ENCODE results near the gene KCP. TPM values are rescaled to one million over a fixed set of nuclear protein-coding genes. Genes with fewer than 3 reads are reported as not detected.

KCP gene
- polyA plus RNA-seq, 3 donors = 15.0 to 32.4 (median 21.4) TPM

DNA sequence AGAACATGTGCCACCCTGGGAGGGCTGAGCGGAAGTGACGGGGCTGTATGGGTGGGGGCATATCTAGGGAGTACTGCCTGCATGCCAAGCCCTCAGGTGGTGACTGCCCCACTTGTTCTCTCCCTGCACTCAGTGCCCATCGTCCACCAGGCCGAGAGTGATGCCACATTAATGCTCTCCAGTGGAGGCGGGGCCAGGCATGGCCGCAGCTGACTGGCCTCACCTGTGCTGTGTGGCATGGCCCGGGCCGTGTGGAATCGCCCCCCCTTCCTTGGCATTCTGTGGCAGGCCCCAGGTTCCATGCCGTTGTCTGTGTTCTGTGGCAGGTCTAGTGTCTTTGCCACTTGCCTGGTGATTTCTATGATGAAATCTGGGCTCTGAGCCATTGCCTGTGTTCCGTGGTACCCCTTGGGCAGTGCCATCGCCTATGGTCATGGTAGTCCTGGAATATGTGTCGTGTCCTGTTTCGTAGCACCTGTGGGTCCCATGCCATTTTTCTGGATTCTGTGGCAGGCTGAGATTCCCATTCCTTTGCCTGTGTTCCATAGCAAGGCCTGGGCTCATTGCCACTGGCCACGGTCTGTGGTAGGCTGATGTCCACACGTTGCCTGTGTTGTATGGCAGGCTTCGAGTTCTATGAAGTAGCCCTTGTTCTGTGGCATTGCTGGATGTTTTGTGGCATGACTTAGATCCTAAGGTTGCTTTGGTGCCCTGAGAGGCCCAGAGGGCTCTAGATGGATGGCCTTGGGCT lies 71.4 kb downstream of the KCP start:
- no peak for DNase-seq (ENCODE audit: extremely low read depth in 1 of 11, low read depth in 9 of 11, low spot score in 4 of 11)

DNA sequence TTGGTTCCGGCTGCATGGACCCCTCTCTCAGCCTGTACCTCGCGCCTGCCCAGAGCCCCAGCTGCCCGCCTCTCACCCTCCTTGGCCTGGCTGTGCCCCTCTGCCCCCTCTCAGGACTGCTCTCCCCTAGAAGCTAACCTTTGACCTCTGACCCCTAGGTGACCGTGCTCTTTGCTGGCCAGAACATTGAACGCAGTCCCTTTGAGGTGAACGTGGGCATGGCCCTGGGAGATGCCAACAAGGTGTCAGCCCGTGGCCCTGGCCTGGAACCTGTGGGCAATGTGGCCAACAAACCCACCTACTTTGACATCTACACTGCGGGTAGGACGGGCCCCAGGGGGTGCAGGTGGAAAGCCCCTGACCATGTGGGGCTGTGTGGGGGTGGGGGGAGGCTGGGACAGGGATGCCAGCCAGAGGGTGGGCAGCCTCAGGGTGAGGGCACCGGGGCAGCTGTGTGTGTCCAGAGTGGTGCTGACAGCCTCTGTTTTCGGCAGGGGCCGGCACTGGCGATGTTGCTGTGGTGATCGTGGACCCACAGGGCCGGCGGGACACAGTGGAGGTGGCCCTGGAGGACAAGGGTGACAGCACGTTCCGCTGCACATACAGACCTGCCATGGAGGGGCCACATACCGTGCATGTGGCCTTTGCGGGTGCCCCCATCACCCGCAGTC lies 72.3 kb downstream of the KCP start:
- DNase-seq (ENCODE audit: extremely low read depth in 1 of 11, low read depth in 9 of 11, low spot score in 4 of 11) = no peak

DNA sequence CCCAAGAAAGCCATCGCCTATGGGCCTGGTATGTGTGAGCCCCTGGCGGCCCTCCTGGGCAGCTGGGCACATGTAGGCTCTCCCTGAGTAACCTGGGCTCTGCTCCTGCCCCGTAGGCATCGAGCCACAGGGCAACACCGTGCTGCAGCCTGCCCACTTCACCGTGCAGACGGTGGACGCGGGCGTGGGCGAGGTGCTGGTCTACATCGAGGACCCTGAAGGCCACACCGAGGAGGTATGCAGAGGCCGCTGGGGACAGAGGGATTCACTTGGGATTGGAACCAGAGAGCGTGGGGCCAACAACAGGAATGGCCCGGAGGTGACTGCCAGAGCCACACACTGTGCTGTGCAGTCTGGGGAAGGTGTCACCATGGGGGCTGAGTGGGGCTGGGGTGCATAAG lies 73.0 kb downstream of the KCP start:
- DNase-seq (ENCODE audit: extremely low read depth in 1 of 11, low read depth in 9 of 11, low spot score in 4 of 11) = no peak

DNA sequence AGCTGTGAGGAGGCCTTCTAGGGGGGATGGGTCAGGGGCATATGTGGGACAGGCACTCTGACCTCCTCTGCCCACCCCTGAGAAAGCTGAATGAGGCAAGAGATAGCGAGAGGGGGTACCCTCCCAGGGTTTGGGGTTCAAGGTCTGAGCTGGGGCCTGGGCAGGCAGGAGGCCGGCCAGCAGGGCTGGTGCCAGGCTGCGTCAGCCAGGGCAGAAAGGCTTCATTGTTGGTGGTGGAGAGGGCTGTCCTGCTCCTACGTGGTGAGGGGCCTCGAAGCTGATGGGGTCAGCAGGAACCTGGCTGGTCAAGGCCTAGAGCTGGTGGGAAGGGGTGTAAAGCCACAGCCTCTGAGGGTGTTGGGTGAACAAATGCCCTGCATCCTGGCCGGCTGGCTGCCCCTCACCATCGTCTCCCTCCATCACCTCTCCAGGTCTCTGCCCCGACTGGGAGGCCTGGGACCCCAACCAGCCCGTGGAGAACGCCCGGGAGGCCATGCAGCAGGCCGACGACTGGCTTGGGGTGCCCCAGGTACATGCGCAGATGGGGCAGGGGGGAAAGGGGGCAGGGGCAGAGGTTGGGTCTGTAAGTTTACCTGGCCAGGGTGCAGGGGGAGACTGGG lies 73.7 kb downstream of the KCP start:
- no peak for DNase-seq (ENCODE audit: extremely low read depth in 1 of 11, low read depth in 9 of 11, low spot score in 4 of 11)

DNA sequence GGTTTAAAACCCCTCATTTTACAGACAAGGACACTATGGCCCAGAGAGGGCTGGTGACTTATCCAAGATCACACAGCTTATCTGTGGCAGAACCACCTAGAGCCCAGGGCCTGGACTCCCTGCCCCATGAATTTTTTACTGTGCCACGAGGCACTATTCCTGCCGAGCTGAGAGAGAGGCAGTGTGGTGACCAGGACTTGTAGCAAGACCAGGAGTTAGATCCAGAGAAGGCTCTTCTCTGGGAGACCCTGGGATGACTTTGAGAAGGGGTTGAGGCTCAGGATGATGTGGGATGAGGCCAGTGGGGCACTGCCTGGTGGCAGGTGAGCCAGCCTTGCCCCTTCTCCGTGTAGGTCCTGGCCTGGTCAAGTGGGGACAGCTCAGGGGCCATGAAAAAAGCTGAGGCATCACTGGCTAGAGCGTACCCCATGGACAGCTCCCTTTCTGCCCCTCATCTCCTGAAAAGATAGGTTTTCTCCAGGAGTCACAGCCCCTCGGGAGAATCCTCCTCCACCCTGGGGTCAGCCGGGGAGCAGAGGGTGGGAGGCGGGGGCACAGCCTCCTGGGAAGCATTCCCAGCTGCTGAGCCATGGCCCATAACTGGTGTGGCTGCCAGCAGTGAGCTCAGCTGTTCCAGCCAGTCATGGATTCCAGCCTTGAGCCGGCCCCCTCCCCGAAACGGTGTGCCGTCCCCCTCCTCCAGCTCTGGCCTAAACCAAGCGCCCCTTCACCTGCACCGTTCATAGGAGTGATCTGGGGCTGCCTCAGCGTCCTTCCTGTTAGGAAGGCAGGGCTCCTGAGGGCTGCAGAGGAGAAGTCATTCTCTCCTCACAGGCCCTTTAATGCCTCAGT lies 74.5 kb downstream of the KCP start:
- DNase-seq (ENCODE audit: extremely low read depth in 1 of 11, low read depth in 9 of 11, low spot score in 4 of 11) = no peak

DNA sequence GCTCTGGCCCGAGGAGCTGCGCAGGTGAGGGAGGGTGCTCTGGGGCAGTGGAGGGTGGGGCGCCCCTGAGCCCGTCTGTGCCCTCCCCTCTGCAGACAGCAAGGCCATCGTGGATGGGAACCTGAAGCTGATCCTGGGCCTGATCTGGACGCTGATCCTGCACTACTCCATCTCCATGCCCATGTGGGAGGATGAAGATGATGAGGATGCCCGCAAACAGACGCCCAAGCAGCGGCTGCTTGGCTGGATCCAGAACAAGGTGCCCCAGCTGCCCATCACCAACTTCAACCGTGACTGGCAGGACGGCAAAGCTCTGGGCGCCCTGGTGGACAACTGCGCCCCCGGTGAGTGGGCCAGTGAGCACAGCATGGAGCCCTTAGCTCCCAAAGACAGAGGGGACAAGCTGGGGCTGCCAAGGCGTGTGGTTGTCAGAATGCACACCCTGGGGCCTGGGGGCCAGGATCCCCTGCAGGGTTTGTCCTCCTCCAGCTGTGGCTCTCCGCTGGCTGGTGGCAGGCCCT lies 75.2 kb downstream of the KCP start:
- no peak for DNase-seq (ENCODE audit: extremely low read depth in 1 of 11, low read depth in 9 of 11, low spot score in 4 of 11)

DNA sequence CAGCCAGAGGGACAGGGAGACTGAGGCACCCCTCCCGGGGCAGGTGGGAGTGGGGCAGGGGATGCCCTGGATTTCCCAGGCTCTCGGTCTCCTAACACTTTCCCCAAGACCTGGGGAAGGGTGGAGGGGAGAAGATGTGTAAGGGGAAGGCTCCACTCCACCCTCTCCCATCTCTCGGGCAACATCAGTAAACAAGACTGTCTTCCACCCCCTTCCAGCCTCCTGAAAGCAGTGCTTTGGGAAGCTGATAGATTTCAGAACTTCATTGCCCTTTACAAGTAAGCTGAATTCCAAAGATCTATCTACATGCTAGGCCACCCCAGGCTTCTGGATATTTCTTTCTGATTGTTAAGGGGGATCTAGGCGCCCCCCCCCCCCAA lies 76.6 kb downstream of the KCP start:
- DNase-seq (ENCODE audit: extremely low read depth in 1 of 11, low read depth in 9 of 11, low spot score in 4 of 11) = no peak

DNA sequence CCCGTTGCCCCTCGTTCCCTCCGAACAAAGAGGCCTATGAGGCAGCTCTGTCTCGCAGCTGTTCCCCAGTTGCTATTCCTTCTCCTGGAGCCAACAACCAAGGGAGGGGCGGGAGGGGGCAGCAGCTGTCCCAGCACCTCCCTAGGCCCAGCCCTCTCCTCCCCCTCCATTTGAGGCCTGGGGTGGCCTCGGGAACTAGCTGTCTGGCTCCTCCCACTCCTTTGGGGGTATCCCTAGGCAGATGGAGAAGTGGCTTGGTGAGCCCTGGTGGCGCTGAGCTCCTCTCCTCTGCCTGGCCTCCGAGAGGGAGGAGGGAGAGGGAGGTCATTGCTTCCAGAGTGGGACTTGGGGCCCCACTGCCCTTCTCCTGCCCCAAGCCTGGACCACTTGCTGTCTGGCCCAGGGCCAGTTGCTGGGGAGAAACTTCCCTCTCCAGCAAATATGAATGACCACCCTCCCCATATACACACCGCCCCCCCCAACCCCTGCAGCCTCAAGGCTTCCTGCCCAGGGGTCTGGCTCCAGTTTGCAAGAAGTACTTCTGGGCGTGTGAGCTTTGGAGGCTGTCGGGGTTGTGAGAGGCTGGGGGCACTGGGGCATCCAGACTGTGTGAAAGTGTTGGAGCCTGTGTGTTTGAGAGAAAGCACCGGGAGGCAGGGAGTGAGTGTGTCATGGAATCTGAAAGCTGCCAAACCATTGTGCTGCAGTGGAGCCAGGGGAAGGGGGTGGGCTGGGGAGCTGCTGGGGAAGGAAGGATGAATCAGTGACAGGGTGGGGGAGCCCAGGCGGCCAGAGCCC lies 77.2 kb downstream of the KCP start:
- DNase-seq (ENCODE audit: extremely low read depth in 1 of 11, low read depth in 9 of 11, low spot score in 4 of 11) = peak in 5 of 11 donors; percentile 44 to 62 (median 47)

DNA sequence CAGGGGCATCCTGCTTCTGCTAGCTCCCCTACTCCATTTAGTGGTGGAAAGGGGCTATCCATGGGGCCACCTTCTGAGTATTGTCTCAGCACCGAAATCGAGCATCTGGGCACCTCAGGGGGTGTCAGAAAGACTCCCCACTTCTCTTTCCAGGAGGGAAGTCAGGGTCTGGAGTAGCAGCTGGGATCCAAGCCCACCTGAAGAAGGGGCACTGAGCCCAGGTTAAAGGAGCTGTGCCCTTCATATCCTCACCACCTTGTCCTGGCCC lies 77.7 kb downstream of the KCP start:
- no peak for DNase-seq (ENCODE audit: extremely low read depth in 1 of 11, low read depth in 9 of 11, low spot score in 4 of 11)

DNA sequence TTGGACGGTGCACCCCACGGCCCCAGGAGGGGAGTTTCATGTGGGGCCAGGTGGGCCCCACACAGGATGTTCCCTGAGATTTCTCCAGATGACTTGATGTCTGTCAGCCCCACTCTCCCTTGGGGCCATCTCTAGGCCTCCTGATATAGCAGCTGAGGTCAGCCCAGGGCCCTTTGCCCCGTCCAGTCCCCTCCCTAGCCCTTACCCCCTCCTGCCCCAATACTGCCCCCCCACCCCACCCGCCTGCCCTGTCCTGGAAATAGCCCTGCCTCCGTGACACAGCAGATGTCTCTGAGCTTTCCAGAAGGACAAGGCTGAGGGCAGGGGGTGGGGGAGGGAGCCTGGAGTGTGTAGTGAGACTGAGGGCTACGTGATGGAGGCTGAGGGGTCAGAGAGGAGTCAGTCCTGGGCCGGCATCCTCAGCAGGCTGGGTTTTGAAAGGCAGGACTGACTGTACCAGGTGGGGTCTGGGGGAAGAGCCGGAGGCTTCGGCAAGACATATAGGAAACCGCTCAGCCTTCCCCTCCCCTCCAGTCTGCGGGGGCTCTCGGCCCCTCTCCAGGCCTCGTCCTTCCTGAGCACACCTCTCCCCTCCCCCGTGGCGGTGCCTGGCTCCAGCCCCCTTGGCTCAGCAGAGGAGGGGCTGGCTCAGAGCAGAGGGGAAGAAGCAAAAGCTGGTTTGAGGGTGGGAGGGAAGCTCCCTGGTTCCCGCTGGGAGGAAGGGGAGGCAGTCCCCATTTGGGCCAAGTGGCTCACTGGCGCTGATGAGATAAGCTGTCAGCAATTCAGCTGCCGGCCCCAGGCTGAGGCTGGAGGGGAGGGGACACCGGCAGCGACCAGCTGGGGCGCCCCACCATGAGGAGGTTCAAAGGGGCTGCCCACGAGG lies 78.3 kb downstream of the KCP start:
- DNase-seq (ENCODE audit: extremely low read depth in 1 of 11, low read depth in 9 of 11, low spot score in 4 of 11) = peak in 1 of 11 donors; percentile 21

DNA sequence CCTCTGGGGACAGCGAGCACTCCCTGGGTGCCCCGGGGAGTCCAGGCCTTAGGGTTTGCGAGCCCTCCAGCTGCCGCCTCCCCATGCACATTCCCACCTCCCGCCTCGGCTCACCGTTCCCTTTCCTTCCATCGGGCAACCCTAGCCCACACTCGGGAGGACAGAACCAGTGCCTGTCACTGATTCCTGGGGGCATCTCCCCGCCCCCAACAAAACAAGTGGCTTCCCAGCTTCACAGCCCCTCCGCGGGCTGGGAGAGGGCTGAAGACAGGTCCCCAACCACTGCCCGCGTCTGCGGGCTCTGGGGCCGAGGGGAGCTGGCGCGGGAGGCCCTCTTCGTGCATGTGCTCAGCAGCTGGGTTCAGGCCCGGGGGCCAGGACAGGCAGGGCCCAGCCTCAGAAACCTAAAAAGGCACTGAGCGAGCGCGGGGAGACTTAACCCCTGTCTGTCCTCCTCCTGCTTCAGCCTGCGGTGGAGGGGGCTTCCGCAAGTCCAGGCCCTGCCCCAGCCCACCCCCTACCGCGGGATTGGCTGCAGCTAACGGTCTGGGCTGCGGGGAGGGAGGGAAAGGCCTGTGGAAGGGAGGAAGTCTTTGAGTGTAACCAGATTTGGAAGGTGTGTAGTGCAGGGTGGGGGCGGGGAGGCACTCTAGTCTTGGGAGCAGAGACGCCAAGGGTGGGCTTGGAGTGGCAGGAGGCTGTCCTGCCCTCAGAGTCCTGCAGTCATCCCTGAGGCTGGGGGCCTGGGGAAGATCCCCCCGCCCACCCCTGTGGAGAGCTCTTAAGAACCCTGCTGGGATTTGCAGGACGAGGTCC lies 79.1 kb downstream of the KCP start:
- peak in 3 of 11 donors; percentile 32 to 52 (median 41) for DNase-seq (ENCODE audit: extremely low read depth in 1 of 11, low read depth in 9 of 11, low spot score in 4 of 11)

DNA sequence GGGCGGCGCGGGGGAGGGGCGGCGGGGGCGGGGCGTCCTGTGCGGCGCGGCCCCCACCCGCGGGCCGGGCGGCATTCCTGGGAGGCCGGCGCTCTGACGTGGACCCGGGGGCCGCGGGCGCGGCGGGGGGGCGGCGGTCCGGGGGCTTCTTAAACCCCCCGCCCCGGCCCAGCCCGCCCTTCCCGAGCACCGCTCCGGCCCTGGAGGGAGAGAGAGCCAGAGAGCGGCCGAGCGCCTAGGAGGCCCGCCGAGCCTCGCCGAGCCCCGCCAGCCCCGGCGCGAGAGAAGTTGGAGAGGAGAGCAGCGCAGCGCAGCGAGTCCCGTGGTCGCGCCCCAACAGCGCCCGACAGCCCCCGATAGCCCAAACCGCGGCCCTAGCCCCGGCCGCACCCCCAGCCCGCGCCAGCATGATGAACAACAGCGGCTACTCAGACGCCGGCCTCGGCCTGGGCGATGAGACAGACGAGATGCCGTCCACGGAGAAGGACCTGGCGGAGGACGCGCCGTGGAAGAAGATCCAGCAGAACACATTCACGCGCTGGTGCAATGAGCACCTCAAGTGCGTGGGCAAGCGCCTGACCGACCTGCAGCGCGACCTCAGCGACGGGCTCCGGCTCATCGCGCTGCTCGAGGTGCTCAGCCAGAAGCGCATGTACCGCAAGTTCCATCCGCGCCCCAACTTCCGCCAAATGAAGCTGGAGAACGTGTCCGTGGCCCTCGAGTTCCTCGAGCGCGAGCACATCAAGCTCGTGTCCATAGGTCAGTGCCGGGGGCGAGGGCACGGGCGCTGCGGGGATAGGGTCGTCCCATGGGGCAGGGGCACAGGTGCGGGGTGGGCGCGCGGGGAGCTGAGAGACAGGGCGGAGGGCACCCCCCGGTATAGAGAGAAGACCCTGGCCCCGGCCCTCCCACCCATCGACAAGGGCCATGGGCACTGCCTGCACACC lies 80.0 kb downstream of the KCP start, which contains the start of gene FLNC:
Gene FLNC, plus strand, starts transcription at position 176 of the 947 bp plus-strand sequence. Its CDS starts 232 bp downstream, at position 408.
- DNase-seq (ENCODE audit: extremely low read depth in 1 of 11, low read depth in 9 of 11, low spot score in 4 of 11) = peak in 4 of 11 donors; percentile 38 to 60 (median 56)

DNA sequence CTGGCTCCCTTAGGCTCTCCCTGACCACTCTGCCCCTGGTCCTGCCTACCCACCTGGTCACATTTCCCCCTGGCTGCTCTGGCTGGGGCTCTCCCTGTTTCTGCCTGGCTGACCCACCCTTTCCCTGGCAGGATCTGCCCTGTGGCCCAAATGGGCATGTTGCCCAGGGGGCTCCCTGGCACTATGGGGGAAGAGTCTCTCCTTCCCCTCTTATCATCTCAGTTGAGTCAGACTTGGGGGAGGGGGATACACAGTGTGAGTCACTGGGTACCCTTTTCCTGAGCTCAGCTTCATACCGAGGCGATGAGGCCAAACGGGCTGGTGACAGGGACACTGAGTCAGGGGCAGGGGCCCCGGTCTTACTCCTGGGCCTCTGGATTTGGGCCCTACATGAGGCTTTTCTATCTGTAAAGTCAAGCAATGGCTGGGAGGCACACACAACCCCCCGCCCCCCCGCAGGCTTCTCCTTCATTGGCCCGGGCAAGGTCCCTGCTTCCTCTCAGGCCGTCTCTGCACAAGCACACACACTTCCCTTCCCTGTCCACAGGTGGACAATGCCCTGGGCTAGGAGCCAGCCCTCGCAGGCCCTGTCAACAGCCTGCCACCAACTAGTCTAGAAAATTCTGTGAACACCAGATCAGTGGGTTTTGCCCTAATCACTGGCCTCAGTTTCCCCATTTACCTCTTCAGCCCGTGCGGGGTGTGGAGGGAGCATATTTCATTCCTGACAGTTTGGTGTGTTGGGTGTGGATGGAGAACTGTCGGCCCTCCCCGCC lies 80.9 kb downstream of the KCP start:
- DNase-seq (ENCODE audit: extremely low read depth in 1 of 11, low read depth in 9 of 11, low spot score in 4 of 11) = peak in 1 of 11 donors; percentile 11

DNA sequence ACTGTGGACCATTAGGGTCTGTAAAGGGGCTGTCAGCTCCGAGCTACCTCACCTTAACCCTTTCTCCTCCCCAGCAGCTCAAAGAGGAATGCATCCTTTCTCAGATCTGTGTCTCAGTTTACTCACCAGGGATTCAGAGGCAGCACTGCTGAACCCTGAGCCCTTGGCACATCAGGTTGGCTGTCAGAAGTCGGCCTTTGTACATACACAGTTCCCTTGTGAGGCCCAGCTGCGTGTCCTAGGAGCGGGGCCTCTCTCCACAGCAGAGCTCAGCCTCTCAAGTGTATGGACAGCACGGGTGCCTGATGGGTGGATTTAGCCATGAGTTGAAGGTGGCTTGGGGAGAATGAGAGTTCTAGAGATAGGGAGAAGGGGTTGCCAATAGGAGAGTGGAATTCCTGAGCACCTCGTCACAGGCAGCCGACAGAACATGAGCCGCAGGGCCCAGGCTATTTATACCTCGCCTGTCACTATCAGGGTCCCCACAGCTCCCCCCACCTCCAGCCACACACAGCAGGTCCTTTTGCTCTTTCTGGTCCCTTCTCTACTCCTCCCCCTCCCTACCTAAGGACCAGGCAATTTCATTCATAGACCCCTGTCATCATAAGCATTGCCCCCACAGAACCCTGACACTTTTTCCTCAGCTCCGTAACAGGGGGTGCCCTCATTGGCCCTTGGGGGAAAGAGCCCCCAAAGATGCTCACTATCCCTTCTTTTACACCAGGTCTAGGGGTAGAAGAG lies 82.4 kb downstream of the KCP start:
- peak in 1 of 11 donors; percentile 11 for DNase-seq (ENCODE audit: extremely low read depth in 1 of 11, low read depth in 9 of 11, low spot score in 4 of 11)

Measured in renal cortex interstitium (tissue), 11 donors.